HG02885 (cell line): ENCODE measurements around the gene LBP.
"Not testable (repeated sequence)": the region's sequence is repeated elsewhere in the genome, so short reads cannot be mapped to it uniquely, and the experiment has no call there.

Experiments
- ATAC-seq: cut with Tn5 transposase; IDR thresholded peaks from one replicate; pipeline ENCODE4 v1.9.1; 2021; ENCODE audit warnings: mild to moderate bottlenecking; ENCODE audit not compliant: unreplicated experiment, poor library complexity

LBP gene

DNA sequence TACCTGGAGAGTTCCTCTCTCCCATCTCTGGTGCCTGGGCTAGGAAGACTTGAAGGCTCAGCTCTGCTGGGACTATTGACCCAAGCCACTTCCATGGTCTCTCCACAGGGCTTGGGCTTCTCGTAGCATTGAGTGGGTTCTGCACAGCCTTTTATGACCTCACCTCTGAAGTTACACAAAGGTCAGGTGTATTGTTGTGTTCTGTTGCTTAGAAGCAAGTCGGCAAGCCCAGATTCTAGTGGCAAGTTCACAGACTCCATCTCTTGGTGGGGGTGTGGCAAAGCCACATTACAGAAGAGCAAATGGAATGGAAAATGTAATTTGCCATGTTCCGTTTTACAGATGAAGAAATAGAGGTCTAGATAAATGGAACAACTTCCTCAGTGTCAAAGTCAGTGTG lies 28.9 kb upstream of the LBP start:
- ATAC-seq, result no peak

- no peak for ATAC-seq
Measured at GRCh38 chr20:38320221-38320620, 26.1 kb upstream of the LBP start.

- no peak for ATAC-seq
Measured at GRCh38 chr20:38321959-38322598, 24.2 kb upstream of the LBP start.

DNA sequence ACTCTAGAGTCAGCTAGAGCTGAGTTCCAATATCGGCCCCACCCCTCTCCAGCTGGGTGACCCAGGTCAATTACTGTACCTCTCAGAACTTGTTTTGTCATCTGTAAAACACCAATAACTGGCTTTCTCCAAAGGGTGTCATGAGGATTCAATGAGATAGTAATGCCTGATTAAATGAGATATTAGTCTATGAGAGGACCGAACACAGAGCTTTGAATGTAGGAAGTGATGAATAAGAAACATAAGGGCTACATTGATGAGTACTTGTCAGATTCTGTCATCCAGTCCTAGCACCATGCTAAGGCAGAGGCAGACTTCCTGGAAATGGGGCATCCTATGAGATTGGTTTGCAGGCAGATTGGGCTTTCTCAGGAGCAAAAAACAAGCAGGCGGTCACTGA lies 22.1 kb upstream of the LBP start:
- ATAC-seq, result no peak

DNA sequence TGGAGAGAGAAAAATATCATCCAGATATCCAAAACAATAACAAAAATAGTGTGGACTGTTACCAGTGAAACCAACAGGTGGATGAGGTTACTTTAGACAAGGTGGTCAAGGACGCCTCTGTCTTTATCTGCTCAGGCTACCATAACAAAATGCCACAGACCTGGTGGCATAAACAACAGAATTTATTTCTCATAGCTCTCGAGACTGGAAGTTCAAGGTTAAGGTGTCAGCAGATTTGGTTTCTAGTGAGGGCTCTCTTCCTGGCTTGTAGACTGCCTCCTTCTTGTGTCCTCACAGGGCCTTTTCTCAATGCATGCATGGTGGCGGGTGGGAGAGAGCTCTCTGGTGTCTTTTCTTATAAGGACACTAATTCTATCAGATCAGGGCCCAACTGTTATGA lies 21.1 kb upstream of the LBP start:
- no peak for ATAC-seq

- no peak for ATAC-seq
Measured at GRCh38 chr20:38325905-38326304, 20.4 kb upstream of the LBP start.

- ATAC-seq, result no peak
Measured at GRCh38 chr20:38326309-38326708, 20.0 kb upstream of the LBP start.

DNA sequence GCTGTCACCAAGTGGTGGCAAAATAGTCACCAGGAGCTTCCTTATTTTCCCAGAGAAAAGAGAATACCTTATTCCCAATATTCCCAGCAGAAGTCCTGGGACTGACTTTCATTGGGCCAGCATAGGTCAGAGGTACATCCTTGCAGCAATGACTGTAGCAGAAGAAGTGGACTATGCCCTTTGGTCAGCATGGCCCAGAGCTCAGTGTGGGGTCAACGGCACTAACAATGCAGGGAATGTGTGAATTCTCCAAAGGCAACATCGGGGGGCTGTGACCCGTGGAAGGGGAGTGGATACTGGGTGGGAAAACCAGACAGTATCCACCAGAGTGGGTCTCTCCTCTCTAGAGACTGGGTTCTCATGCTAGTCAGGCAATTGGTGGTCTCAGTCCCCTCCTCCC lies 15.6 kb upstream of the LBP start:
- no peak for ATAC-seq

GRCh38 chr20:38331245-38331644 lies 15.0 kb upstream of the LBP start:
- ATAC-seq, result no peak

DNA sequence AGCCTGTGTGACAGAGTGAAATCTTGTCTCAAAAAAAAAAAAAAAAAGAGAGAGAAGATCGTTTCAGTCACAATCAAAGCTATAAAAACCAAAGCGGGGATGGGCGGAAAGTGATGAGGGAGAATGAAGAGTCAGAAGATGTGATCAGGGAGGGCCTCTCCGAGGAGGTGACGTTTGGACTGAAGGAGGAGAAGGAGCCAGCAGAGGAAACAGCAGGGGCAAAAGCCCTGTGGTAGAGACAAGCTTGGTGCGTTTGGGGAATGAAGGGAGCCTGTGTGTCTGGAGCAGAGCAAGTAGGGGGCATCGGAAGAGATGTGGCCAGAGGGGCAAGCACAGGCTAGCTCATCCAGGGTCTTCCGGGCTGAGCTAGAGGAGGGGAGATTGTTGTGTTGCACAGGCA lies 14.5 kb upstream of the LBP start:
- no peak for ATAC-seq

- ATAC-seq, result no peak
Measured at GRCh38 chr20:38334016-38334415, 12.3 kb upstream of the LBP start.

GRCh38 chr20:38336726-38337125 lies 9.6 kb upstream of the LBP start:
- ATAC-seq, result no peak

- no peak for ATAC-seq
Measured at GRCh38 chr20:38337561-38338140, 8.6 kb upstream of the LBP start.

DNA sequence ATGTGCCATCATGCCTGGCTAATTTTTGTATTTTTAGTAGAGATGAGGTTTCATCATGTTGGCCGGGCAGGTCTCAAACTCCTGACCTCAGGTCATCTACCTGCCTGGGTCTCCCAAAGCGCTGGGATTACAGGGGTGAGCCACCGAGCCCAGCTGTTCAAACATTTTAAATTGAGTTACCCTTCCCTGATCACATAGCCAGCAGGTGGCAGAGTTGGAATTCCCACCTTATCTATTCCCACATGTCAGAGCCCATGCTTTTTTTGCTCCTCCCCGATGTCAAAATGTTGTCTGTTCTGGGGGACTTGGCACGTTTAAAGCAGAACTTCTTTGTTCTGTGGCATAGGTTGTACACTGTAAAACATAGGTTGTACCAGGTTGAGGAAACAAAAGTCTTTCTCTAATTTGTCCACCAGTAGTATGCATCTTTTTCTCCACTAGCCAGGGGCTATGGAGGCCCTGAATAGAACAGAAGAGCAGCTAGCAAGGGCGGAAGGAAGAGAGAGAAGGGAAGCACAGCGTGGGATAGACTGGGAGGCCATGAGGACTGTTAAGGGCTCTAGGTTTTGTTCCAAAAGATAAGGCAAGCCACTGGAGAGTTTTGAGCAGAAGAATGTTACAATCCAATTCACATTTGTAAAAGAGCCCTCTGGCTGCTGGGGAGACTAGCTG lies 7.3 kb upstream of the LBP start:
- ATAC-seq, result no peak

DNA sequence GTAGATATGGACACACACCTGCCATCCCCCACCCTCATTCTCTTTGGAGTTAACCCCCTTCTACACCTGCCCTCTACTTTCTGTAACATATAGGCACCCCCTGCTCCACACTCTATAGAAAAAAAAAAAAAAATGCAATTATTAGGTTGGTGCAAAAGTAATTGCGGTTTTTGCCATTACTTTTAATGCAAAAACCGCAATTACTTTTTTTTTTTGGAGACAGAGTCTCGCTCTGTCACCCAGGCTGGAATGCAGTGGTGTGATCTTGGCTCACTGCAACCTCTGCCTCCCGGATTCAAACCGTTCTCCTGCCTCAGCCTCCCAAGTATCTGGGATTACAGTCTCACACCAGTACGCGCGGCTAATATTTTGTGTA lies 6.8 kb upstream of the LBP start:
- not testable (repeated sequence) for ATAC-seq

DNA sequence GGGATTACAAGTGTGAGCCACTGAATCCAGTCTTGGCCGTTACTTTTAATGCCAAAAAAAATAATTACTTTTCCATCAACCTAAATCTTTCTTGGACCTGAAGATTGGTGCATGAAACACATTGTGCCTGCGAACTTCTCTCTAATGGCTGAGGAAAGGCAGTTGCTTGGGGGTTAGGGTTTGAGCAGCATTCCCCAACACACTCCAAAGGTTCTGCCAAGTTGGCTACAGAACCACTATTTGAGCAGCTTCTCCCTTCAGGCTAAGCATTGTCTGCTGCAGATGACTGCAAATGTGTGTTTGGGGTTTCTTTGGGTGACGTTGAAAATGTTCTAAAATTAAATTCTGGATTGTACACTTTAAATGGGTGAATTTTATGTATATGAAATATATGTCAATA lies 6.3 kb upstream of the LBP start:
- ATAC-seq, result no peak

- ATAC-seq, result no peak
Measured at GRCh38 chr20:38340693-38341092, 5.6 kb upstream of the LBP start.

DNA sequence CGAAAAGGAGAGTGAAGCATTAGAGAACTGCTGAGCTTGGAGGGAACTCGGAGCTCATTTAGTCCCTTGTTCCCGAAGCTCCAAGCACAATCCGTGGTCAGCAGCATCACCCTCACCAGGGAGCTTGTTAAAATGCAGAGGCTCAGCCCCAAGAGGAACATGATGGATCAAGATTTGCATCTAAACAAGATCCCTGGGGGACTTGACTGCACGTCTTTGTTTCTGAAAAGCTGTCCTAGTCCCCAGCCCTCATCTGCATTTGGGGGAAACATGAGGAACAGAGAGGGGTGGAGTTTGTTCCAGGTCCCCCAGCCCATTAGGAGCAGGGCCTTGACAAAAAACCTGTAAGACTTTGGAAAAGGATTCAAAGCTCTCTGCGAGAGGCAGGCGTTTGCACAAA lies 4.1 kb upstream of the LBP start:
- ATAC-seq, result no peak

DNA sequence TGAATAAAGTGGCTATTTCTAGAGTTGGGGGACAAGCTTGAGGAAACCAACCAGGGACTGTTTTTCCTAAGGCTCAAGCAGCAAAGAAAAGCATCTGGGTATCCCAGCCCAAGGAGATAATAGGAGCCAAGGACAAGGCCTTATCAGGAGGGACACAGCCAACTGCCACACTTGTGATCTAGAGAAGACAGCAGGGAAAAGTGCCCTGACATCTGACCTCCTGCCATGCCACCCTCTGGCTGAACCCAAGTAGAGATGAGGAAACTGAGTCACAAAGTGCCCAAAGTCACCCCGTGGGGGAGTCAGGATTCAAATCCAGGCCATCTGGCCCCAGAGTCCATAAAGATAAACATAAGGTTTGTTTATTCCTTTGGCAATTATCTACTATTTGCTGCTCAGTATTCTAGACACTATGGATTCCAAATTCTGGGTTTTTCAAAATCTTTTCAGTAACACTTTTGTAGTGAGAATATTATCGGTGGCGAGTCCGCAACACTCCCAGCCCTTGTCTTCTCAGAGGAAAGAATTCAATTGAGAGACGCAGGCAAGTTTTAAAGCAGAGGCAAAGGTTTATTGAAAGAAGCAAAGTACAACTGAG lies 3.5 kb upstream of the LBP start:
- no peak for ATAC-seq

- no peak for ATAC-seq
Measured at GRCh38 chr20:38343311-38344106, 2.8 kb upstream of the LBP start.
